Suprapubic skin (tissue), 3 donors: ENCODE data around the gene EBLN2.

Source experiments
- EP300 ChIP-seq: sonication (generic); formaldehyde crosslinking; IDR thresholded peaks from one replicate; pipeline ENCODE4 v1.6.1; 2017; ENCODE audit warnings: antibody characterized with exemption
- TF ChIP-seq, protein P1 (sequence below), 2 donors: fragments of 200-600 bp in 1 of 2; fragments of 450-650 bp in 1 of 2; sonication (generic) in 1 of 2; IDR thresholded peaks; one replicate each; pipeline ENCODE4 v1.5.1; 2016 to 2019; ENCODE audit warnings: antibody characterized with exemption in 2 of 2, mild to moderate bottlenecking in 1 of 2, moderate library complexity in 1 of 2

- no peak for TF ChIP-seq EP300
- TF ChIP-seq, protein P1, sequence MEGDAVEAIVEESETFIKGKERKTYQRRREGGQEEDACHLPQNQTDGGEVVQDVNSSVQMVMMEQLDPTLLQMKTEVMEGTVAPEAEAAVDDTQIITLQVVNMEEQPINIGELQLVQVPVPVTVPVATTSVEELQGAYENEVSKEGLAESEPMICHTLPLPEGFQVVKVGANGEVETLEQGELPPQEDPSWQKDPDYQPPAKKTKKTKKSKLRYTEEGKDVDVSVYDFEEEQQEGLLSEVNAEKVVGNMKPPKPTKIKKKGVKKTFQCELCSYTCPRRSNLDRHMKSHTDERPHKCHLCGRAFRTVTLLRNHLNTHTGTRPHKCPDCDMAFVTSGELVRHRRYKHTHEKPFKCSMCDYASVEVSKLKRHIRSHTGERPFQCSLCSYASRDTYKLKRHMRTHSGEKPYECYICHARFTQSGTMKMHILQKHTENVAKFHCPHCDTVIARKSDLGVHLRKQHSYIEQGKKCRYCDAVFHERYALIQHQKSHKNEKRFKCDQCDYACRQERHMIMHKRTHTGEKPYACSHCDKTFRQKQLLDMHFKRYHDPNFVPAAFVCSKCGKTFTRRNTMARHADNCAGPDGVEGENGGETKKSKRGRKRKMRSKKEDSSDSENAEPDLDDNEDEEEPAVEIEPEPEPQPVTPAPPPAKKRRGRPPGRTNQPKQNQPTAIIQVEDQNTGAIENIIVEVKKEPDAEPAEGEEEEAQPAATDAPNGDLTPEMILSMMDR (IDR thresholded peaks at IDR 0.05), result no peak
These were observed 42.5 kb upstream of the EBLN2 start for GRCh38 chr3:73018790-73019441.
